ENCODE results near the gene CST7. TPM values are rescaled to one million over a fixed set of nuclear protein-coding genes. Genes with fewer than 3 reads are reported as not detected.

The CST7 gene
- total RNA-seq, 1 donor from 2014 or later: not detected

DNA sequence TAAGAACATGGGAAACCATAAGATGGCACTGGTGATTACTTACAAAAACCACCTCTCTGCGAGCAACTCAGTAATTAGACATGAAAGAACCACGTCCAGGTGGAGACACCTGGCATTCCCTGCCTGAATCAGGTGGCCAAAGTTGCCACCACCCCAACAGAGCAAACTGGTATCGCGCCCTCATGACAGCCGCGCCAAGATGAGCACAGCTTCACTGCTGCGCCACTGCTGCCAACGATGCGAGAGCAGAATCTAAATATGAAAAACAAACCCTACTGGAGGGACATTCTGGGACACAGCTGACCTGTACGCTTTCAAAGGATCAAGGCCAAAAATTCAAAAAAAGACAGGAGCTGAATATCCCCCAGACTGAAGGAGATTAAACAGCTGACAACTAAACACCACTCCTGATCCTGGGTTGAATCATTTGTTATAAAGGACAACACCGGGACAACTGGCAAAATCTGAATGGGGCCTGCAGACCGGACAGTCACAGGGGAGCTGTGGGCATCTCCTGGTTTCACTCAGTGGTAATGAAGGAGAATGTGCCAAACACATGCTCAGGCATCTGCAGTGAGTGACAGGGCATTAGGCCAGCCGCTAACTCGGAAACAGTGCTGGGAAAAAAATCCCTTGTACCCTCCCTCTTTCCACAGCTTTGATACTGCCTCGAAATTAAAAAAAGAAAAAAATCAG is 17.4 kb downstream of the CST7 start:
- TF ChIP-seq CTCF (conservative IDR thresholded peaks at IDR 0.05): no peak
- H3K9me3 Mint-ChIP-seq: no peaks in the 10 kb centered on the region
- H3K4me3 Mint-ChIP-seq: no peak overlapping the region
- no peaks in the 10 kb centered on the region for H3K4me1 Mint-ChIP-seq
- no peaks in the 10 kb centered on the region for H3K27me3 Mint-ChIP-seq (ENCODE audit: low read depth)
- DNase-seq (ENCODE audit: low read depth, low spot score): no peak
- peaks cover 22% of the 10 kb centered on the region for H3K36me3 Mint-ChIP-seq (ENCODE audit: low read depth)
- no peak overlapping the region for H3K27ac Mint-ChIP-seq (ENCODE audit: unreplicated experiment)

GRCh38 chr20:24968278-24968800 is 19.3 kb downstream of the CST7 start:
- DNase-seq (ENCODE audit: low read depth, low spot score): no peak
- Mint-ChIP-seq H3K4me1 (no peaks in the 10 kb centered on the region), H3K27me3 (ENCODE audit: low read depth) (no peaks in the 10 kb centered on the region), H3K27ac (ENCODE audit: unreplicated experiment) (no peak overlapping the region), H3K36me3 (ENCODE audit: low read depth) (peaks cover 18% of the 10 kb centered on the region), H3K4me3 (no peak overlapping the region), H3K9me3 (no peaks in the 10 kb centered on the region)
- no peak for TF ChIP-seq CTCF (conservative IDR thresholded peaks at IDR 0.05)

- Mint-ChIP-seq H3K27me3 (ENCODE audit: low read depth) (no peaks in the 10 kb centered on the region), H3K4me3 (no peak overlapping the region), H3K36me3 (ENCODE audit: low read depth) (peaks cover 23% of the 10 kb centered on the region), H3K27ac (ENCODE audit: unreplicated experiment) (no peak overlapping the region), H3K4me1 (no peaks in the 10 kb centered on the region), H3K9me3 (no peaks in the 10 kb centered on the region)
- no peak for TF ChIP-seq CTCF (conservative IDR thresholded peaks at IDR 0.05)
- no peak for DNase-seq (ENCODE audit: low read depth, low spot score)
Observed at GRCh38 chr20:24969186-24970029, 20.3 kb downstream of the CST7 start.

DNA sequence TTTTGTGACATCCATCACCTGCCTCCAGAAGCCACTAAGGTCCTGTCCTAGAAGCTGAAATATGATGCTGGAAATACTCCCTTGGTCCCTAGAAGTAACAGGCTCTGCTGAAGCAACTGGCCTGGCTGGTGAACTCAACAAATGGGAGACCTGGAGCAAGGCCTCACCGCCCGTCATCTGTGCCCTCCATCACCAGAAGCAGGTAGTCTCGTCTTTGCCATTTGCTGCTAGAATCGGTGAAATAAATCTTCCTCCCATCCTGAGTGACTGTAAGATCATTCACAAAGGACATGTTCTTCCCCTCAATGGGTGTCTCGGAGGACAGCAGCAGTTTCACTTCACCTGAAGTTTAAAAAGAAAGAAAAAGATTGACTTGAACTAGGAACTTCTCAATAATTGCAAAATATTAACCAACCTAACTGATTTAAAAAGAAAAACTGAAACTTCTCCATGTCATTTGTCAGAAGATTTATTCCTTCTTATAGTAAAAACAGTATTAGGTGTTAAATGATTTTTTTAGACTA is 21.0 kb downstream of the CST7 start:
- no peaks in the 10 kb centered on the region for H3K27me3 Mint-ChIP-seq (ENCODE audit: low read depth)
- no peak for DNase-seq (ENCODE audit: low read depth, low spot score)
- H3K4me1 Mint-ChIP-seq: no peaks in the 10 kb centered on the region
- TF ChIP-seq CTCF (conservative IDR thresholded peaks at IDR 0.05): no peak
- no peaks in the 10 kb centered on the region for H3K9me3 Mint-ChIP-seq
- H3K4me3 Mint-ChIP-seq: no peak overlapping the region
- H3K36me3 Mint-ChIP-seq (ENCODE audit: low read depth): peaks cover 27% of the 10 kb centered on the region
- H3K27ac Mint-ChIP-seq (ENCODE audit: unreplicated experiment): no peak overlapping the region

- Mint-ChIP-seq H3K27me3 (ENCODE audit: low read depth) (no peaks in the 10 kb centered on the region), H3K4me1 (no peaks in the 10 kb centered on the region), H3K27ac (ENCODE audit: unreplicated experiment) (peak overlapping the region; percentile 39), H3K4me3 (no peak overlapping the region), H3K36me3 (ENCODE audit: low read depth) (peaks cover 31% of the 10 kb centered on the region), H3K9me3 (peaks cover 4% of the 10 kb centered on the region)
- DNase-seq (ENCODE audit: low read depth, low spot score): no peak
- TF ChIP-seq CTCF (conservative IDR thresholded peaks at IDR 0.05): no peak
Observed at GRCh38 chr20:24970754-24971153, 21.7 kb downstream of the CST7 start.
